Stomach smooth muscle (tissue), 2 donors: ENCODE results near the gene RYK.

Experiments used
- H3K27ac ChIP-seq: one replicate; pipeline ENCODE4 v1.7.0; 2013; ENCODE audit warnings: mild to moderate bottlenecking, low read length, inconsistent platforms
- H3K27me3 ChIP-seq, 2 donors: one replicate each; pipeline ENCODE4 v1.7.0; 2013; ENCODE audit warnings: low read length in 2 of 2; ENCODE audit not compliant: insufficient read depth in 2 of 2, control insufficient read depth in 1 of 2
- H3K36me3 ChIP-seq, 2 donors: one replicate each; pipeline ENCODE4 v1.7.0; 2013; ENCODE audit warnings: low read length in 2 of 2; ENCODE audit not compliant: control insufficient read depth in 2 of 2, insufficient read depth in 2 of 2
- H3K4me1 ChIP-seq: one replicate; pipeline ENCODE4 v1.7.0; 2013; ENCODE audit warnings: low read length; ENCODE audit not compliant: control insufficient read depth, insufficient read depth
- H3K4me3 ChIP-seq, 2 donors: one replicate each; pipeline ENCODE4 v1.7.0; 2013; ENCODE audit warnings: low read length in 2 of 2
- H3K9ac ChIP-seq, 2 donors: one replicate each; pipeline ENCODE4 v1.7.0; 2013; ENCODE audit warnings: low read length in 2 of 2, mild to moderate bottlenecking in 1 of 2
- H3K9me3 ChIP-seq, 2 donors: one replicate each; pipeline ENCODE4 v1.7.0; 2013; ENCODE audit warnings: low read length in 2 of 2; ENCODE audit not compliant: control insufficient read depth in 2 of 2
- donor health status: healthy.
- donor health status: Pancreatic carcinoma.

RYK gene

DNA sequence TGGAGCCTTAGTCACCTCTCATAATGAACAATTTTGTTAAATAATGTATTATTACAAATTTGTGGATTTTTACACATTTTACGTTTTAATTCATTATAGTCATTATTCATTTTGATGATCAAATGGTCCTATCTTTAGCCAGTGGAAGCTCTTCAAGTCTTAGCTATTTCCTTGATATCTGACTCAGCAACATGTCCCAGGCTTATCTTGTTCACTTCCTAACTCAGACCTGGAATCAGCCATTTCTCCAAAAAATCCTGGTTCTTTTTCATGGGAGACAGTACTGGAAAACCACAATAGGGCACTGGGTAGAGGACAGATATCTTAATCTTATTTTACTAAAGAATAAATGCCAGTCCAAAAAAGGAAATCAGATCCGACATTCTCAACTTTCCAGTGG lies 56.4 kb downstream of the RYK start:
- no peak overlapping the region for H3K9ac ChIP-seq
- no peak overlapping the region for H3K4me3 ChIP-seq
- H3K27me3 ChIP-seq = no peaks in the 10 kb centered on the region
- no peaks in the 10 kb centered on the region for H3K4me1 ChIP-seq
- H3K27ac ChIP-seq = no peak overlapping the region
- peaks cover 10 to 14% of the 10 kb centered on the region in 2 donors for H3K36me3 ChIP-seq
- H3K9me3 ChIP-seq = no peaks in the 10 kb centered on the region

DNA sequence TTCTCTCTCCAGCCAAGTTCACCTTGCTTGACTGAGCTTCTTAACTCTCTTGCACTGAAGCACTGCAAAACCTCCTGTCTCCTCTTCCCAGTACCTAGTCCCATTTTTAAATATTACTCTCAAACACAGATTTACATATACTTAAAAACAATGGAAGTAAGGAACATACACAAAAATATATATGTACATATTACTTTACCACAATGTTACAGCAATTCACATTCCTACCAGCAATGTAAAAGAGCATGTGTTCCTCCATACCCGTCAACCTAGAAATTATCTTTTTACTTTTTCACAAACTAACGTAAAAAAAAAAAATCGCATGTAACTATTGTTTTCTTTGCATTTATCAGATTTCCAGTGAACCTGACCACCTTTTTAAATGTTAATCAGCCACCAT lies 60.4 kb downstream of the RYK start:
- Histone ChIP-seq H3K27me3 (no peaks in the 10 kb centered on the region), H3K9me3 (no peaks in the 10 kb centered on the region), H3K36me3 (peaks cover 6 to 8% of the 10 kb centered on the region in 2 donors), H3K4me3 (no peak overlapping the region), H3K27ac (no peak overlapping the region), H3K4me1 (no peaks in the 10 kb centered on the region), H3K9ac (no peak overlapping the region)

DNA sequence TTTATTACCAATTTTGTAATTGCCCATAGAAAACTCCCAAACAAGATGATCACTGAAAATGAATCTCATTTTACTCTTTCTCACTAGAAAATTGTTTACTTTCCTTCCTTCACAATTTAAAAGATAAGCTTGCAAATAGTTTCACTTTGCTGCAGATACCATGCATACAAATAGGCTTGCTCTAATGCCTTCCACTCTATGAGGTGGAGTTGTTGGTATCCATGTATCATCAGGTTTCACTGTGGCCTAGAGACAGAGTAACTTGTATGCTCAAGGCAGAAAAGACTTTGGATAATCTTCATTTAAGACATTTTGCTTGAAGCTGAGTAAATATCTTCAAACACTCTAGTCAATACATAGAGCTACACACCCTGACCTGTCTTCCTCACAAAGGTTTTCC lies 60.8 kb downstream of the RYK start:
- Histone ChIP-seq H3K9ac (no peak overlapping the region), H3K4me3 (no peak overlapping the region), H3K9me3 (no peaks in the 10 kb centered on the region), H3K4me1 (no peaks in the 10 kb centered on the region), H3K27ac (no peak overlapping the region), H3K36me3 (peaks cover 6 to 8% of the 10 kb centered on the region in 2 donors), H3K27me3 (no peaks in the 10 kb centered on the region)

DNA sequence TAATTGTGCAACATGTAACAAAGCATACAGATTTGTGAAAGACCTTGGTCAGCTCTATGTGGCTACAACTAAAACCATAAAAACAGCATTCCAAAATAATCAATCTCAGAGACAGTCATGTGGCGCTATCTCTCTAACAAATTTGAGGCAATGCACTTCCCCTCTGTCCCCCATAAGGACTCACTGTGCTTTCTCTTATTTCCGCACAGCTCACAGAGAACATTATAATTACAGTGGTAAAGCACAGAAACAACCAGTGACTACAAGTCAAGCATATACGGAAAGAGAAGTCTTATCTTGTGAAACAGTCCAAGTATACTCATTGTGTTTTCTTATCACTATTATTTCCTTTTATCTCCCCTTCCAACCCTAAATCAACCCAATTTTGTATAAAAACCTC lies 64.3 kb downstream of the RYK start:
- peaks cover 4 to 8% of the 10 kb centered on the region in 2 donors for H3K36me3 ChIP-seq
- no peaks in the 10 kb centered on the region for H3K9me3 ChIP-seq
- no peaks in the 10 kb centered on the region for H3K4me1 ChIP-seq
- H3K4me3 ChIP-seq = no peak overlapping the region
- no peak overlapping the region for H3K27ac ChIP-seq
- H3K27me3 ChIP-seq = no peaks in the 10 kb centered on the region
- H3K9ac ChIP-seq = no peak overlapping the region

DNA sequence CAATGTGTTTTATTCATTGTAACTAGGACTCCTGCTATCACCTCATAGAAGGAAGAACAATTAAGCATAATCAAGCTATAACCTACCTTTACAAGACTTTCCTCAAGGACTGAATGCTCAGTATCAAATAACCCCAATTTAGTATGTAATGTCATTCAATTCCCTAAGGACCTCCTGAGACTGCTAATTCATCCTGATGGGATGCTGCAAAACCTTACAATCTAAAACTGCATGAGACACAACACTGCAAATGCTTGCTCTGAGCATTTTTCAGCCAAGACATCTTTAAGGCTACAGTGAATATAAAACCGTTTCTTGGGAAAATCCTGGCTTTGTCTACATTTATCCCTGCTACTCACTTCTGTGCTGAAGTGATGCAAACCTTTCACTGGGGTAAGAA lies 69.9 kb downstream of the RYK start:
- Histone ChIP-seq H3K27me3 (no peaks in the 10 kb centered on the region), H3K4me3 (no peak overlapping the region), H3K36me3 (peaks cover 0 to 5% of the 10 kb centered on the region in 2 donors), H3K9ac (no peak overlapping the region), H3K4me1 (no peaks in the 10 kb centered on the region), H3K27ac (no peak overlapping the region), H3K9me3 (no peaks in the 10 kb centered on the region)

DNA sequence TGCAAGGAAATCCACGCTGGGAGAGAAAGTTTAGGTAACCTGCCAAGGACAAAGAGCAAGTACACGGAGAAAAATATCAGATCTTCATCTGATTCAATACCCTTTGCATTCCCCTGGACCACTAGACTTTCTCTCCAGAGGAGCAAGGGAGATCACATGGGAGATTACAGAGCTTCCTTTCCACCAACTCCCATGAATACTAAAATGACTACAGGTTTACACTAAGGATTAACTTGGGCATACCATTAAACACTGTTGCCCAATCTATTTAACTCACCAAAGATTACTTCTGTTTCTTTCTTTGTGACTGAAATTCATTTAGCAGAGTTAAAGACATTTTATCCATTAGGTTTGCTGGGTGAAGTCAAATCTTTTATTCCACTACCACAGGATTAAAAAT lies 71.2 kb downstream of the RYK start:
- peaks cover 6 to 13% of the 10 kb centered on the region in 2 donors for H3K36me3 ChIP-seq
- H3K9me3 ChIP-seq = no peaks in the 10 kb centered on the region
- no peak overlapping the region for H3K4me3 ChIP-seq
- H3K9ac ChIP-seq = no peak overlapping the region
- no peaks in the 10 kb centered on the region for H3K4me1 ChIP-seq
- H3K27me3 ChIP-seq = no peaks in the 10 kb centered on the region
- no peak overlapping the region for H3K27ac ChIP-seq

DNA sequence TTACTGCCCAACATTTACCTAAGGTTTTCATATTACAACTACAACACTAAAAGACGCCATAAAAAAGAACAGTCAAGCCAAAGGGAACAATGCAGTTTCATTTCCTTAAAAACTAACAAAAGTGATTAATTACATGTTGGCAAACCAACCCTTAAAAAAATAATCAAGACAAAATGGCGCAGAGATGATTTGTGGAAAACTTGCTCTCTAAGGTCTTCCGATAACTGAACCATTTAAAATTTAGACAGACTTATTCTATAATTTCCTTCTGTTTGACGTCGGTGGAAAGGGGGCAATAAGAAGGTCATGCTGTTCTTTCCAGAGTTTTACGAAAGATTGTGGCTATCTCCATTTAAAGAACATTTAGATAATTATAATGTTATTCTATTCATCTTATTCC lies 87.6 kb downstream of the RYK start:
- H3K27me3 ChIP-seq = no peaks in the 10 kb centered on the region
- peaks cover 10 to 19% of the 10 kb centered on the region in 2 donors for H3K36me3 ChIP-seq
- H3K9ac ChIP-seq = no peak overlapping the region
- no peaks in the 10 kb centered on the region for H3K4me1 ChIP-seq
- H3K4me3 ChIP-seq = no peak overlapping the region
- no peaks in the 10 kb centered on the region for H3K9me3 ChIP-seq
- no peak overlapping the region for H3K27ac ChIP-seq

DNA sequence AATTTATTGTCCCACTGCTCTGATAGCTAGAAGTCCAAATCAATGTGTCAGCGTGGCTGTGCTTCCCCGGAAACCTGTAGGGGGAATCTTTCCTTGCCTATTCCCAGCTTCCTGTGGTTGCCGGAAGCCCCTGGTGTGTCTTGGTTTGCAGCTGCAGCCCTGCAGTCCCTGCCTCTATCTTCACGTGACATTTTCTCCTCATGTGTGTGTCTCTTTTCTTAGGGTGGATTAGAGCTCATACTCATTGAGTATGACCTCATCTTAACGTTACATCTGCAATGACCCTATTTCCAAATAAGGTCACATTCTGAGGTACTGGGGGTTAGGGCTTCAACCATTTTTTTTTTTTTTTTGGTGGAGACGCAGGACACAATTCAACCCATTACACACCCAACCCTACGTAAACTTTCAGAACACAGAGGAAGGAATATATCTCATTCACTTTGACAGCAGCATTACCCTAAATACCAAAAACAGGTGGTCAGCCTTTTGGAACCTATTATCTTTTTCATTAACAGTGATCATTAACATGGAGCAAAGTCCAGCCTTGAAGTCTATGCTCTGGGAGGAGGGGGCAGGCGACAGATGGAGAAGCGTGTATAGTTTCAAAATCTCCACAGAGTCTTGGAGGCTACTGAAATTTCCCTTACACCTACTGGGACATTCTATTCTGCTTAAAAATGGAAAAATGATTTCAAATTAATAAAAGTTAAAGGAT lies 88.6 kb downstream of the RYK start:
- Histone ChIP-seq H3K36me3 (peaks cover 13 to 20% of the 10 kb centered on the region in 2 donors), H3K9me3 (no peaks in the 10 kb centered on the region), H3K27ac (no peak overlapping the region), H3K27me3 (no peaks in the 10 kb centered on the region), H3K4me3 (no peak overlapping the region), H3K4me1 (no peaks in the 10 kb centered on the region), H3K9ac (no peak overlapping the region)

DNA sequence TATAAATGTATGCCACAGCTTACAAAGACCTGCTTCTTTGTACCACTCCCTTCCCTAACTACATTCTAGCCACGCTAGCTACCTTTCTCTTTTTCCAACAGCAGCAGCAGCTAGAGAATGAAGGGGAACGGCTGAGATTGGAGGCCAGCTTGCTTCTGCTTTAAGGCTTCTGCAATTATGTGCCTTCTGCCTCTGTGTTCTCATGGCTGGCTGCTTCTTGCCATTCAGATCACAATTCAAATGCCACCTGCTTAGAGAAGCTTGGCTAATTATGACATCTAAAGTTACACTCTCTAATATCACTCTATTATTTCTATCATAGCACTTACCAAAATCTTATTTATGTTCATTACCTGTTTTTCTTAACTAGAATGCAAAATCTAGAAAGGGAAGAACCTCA lies 95.2 kb downstream of the RYK start:
- no peaks in the 10 kb centered on the region for H3K9me3 ChIP-seq
- no peaks in the 10 kb centered on the region for H3K27me3 ChIP-seq
- no peak overlapping the region for H3K27ac ChIP-seq
- H3K36me3 ChIP-seq = peaks cover 28 to 30% of the 10 kb centered on the region in 2 donors
- no peak overlapping the region for H3K9ac ChIP-seq
- H3K4me1 ChIP-seq = no peaks in the 10 kb centered on the region
- H3K4me3 ChIP-seq = no peak overlapping the region

DNA sequence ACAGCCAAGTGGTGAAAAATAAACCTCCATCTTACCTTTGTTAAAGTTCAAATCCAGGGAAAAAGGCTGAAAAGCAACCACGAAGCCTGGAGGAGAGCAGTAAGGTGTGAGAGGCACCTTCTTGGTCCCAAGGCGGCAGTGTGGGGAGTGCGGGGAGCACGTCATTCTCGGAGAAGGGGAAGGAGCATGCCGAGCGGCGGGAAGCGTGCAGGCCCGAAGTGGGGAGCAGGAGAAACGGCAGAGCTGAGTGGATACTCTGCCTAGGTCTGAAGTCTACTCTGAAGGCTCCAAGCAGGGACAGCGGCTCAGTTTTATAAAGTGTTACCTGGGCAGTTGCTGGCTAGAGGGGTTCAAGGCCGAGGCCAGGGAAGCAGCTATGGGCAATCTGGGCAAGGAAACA lies 96.9 kb downstream of the RYK start:
- H3K4me1 ChIP-seq = no peaks in the 10 kb centered on the region
- H3K9me3 ChIP-seq = no peaks in the 10 kb centered on the region
- H3K9ac ChIP-seq = no peak overlapping the region
- no peak overlapping the region for H3K27ac ChIP-seq
- peaks cover 23 to 25% of the 10 kb centered on the region in 2 donors for H3K36me3 ChIP-seq
- no peak overlapping the region for H3K4me3 ChIP-seq
- no peaks in the 10 kb centered on the region for H3K27me3 ChIP-seq

DNA sequence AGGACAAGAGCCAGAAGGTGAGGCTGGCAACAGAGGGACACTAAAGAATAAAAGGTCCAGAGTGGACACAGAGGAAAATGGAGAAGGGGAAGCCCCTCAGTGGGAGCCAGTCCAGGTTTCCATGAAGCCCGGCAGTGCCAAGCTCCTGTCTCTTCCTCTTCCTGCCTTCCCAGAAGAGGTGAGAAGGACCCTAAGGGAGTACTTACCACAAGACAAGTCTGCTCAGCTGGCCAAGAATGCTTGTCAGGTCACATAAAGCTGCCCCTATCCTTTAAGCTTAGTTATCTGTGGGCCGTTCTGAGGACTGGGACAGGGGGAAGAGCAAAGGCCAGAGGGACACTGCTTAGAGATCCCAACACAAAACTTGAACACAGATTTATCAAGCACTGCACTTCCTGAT lies 100.2 kb downstream of the RYK start:
- Histone ChIP-seq H3K4me3 (no peak overlapping the region), H3K4me1 (no peaks in the 10 kb centered on the region), H3K9ac (no peak overlapping the region), H3K9me3 (no peaks in the 10 kb centered on the region), H3K27ac (no peak overlapping the region), H3K36me3 (peaks cover 17 to 21% of the 10 kb centered on the region in 2 donors), H3K27me3 (no peaks in the 10 kb centered on the region)
